ENCODE measurements around the gene U2AF1L4.

The U2AF1L4 gene

GRCh38 chr19:35716801-35717664, 28.2 kb downstream of the U2AF1L4 start:
- peak; percentile 74 for DNase-seq
- ATAC-seq (replicated peaks): peak; percentile 76 to 82
- Mint-ChIP-seq H3K36me3 (peaks cover 35 to 56% of the 10 kb centered on the region in 2 donors), H3K9me3 (no peaks in the 10 kb centered on the region), H3K27ac (peak overlapping the region; percentile 93), H3K4me3 (peak overlapping the region; percentile 88 to 97), H3K27me3 (no peaks in the 10 kb centered on the region), H3K4me1 (peaks cover 57 to 80% of the 10 kb centered on the region in 2 donors)

- H3K27ac Mint-ChIP-seq: peak overlapping the region; percentile 93
- DNase-seq (no peak), ATAC-seq (replicated peaks) (peak in 1 of 2 donors; percentile 0)
- peaks cover 2 to 4% of the 10 kb centered on the region in 2 donors for H3K9me3 Mint-ChIP-seq
- peak overlapping the region; percentile 88 to 97 for H3K4me3 Mint-ChIP-seq
- no peaks in the 10 kb centered on the region for H3K27me3 Mint-ChIP-seq
- peaks cover 59 to 80% of the 10 kb centered on the region in 2 donors for H3K4me1 Mint-ChIP-seq
- H3K36me3 Mint-ChIP-seq: peaks cover 31 to 52% of the 10 kb centered on the region in 2 donors
Measured at GRCh38 chr19:35715981-35716800, 29.0 kb downstream of the U2AF1L4 start.

- ATAC-seq (replicated peaks) (no peak), DNase-seq (no peak)
- H3K27me3 Mint-ChIP-seq: no peaks in the 10 kb centered on the region
- H3K9me3 Mint-ChIP-seq: peaks cover 2 to 4% of the 10 kb centered on the region in 2 donors
- H3K36me3 Mint-ChIP-seq: peaks cover 25 to 46% of the 10 kb centered on the region in 2 donors
- H3K4me1 Mint-ChIP-seq: peaks cover 62 to 82% of the 10 kb centered on the region in 2 donors
- peak overlapping the region; percentile 88 to 97 for H3K4me3 Mint-ChIP-seq
- peak overlapping the region; percentile 93 for H3K27ac Mint-ChIP-seq
Measured at GRCh38 chr19:35715355-35715809, 29.8 kb downstream of the U2AF1L4 start.

GRCh38 chr19:35714601-35715354, 30.4 kb downstream of the U2AF1L4 start:
- ATAC-seq (replicated peaks) (no peak), DNase-seq (no peak)
- peak overlapping the region; percentile 99 for H3K27ac Mint-ChIP-seq
- H3K36me3 Mint-ChIP-seq: peaks cover 21 to 42% of the 10 kb centered on the region in 2 donors
- peaks cover 60 to 81% of the 10 kb centered on the region in 2 donors for H3K4me1 Mint-ChIP-seq
- peak overlapping the region; percentile 88 to 97 for H3K4me3 Mint-ChIP-seq
- peaks cover 2 to 4% of the 10 kb centered on the region in 2 donors for H3K9me3 Mint-ChIP-seq
- no peaks in the 10 kb centered on the region for H3K27me3 Mint-ChIP-seq

GRCh38 chr19:35713904-35714495, 31.2 kb downstream of the U2AF1L4 start:
- H3K4me3 Mint-ChIP-seq: peak overlapping the region; percentile 88 to 97
- peaks cover 17 to 38% of the 10 kb centered on the region in 2 donors for H3K36me3 Mint-ChIP-seq
- no peak for ATAC-seq (replicated peaks)
- no peaks in the 10 kb centered on the region for H3K27me3 Mint-ChIP-seq
- H3K27ac Mint-ChIP-seq: peak overlapping the region; percentile 99
- peaks cover 54 to 73% of the 10 kb centered on the region in 2 donors for H3K4me1 Mint-ChIP-seq
- no peak for DNase-seq
- H3K9me3 Mint-ChIP-seq: peaks cover 2 to 4% of the 10 kb centered on the region in 2 donors

- peak overlapping the region; percentile 99 for H3K27ac Mint-ChIP-seq
- DNase-seq (no peak), ATAC-seq (replicated peaks) (no peak)
- H3K9me3 Mint-ChIP-seq: peaks cover 2 to 4% of the 10 kb centered on the region in 2 donors
- H3K27me3 Mint-ChIP-seq: no peaks in the 10 kb centered on the region
- peak overlapping the region; percentile 88 to 97 for H3K4me3 Mint-ChIP-seq
- peaks cover 51 to 69% of the 10 kb centered on the region in 2 donors for H3K4me1 Mint-ChIP-seq
- peaks cover 14 to 38% of the 10 kb centered on the region in 2 donors for H3K36me3 Mint-ChIP-seq
Measured at GRCh38 chr19:35713506-35713850, 31.7 kb downstream of the U2AF1L4 start.

GRCh38 chr19:35712567-35713505, 32.4 kb downstream of the U2AF1L4 start:
- peaks cover 51 to 69% of the 10 kb centered on the region in 2 donors for H3K4me1 Mint-ChIP-seq
- DNase-seq (peak; percentile 44), ATAC-seq (replicated peaks) (peak; percentile 19 to 22)
- no peaks in the 10 kb centered on the region for H3K27me3 Mint-ChIP-seq
- peak overlapping the region; percentile 99 for H3K27ac Mint-ChIP-seq
- peaks cover 14 to 38% of the 10 kb centered on the region in 2 donors for H3K36me3 Mint-ChIP-seq
- H3K4me3 Mint-ChIP-seq: peak overlapping the region; percentile 88 to 97
- H3K9me3 Mint-ChIP-seq: peaks cover 2 to 4% of the 10 kb centered on the region in 2 donors

- DNase-seq: peak; percentile 76
- Mint-ChIP-seq H3K4me1 (peaks cover 46 to 61% of the 10 kb centered on the region in 2 donors), H3K27ac (peak overlapping the region; percentile 99), H3K36me3 (peaks cover 12 to 31% of the 10 kb centered on the region in 2 donors), H3K9me3 (peaks cover 2 to 4% of the 10 kb centered on the region in 2 donors), H3K4me3 (peak overlapping the region; percentile 62 to 81), H3K27me3 (no peaks in the 10 kb centered on the region)
- peak; percentile 62 to 71 for ATAC-seq (replicated peaks)
Measured at GRCh38 chr19:35710784-35711723, 34.2 kb downstream of the U2AF1L4 start.

GRCh38 chr19:35708391-35708790, 36.8 kb downstream of the U2AF1L4 start:
- DNase-seq: no peak
- H3K36me3 Mint-ChIP-seq: peaks cover 6 to 11% of the 10 kb centered on the region in 2 donors
- no peak overlapping the region for H3K27ac Mint-ChIP-seq
- no peak overlapping the region for H3K4me3 Mint-ChIP-seq
- H3K9me3 Mint-ChIP-seq: peaks cover 2 to 4% of the 10 kb centered on the region in 2 donors
- peaks cover 24 to 34% of the 10 kb centered on the region in 2 donors for H3K4me1 Mint-ChIP-seq
- ATAC-seq (replicated peaks): no peak
- no peaks in the 10 kb centered on the region for H3K27me3 Mint-ChIP-seq

GRCh38 chr19:35704218-35704617, 41.0 kb downstream of the U2AF1L4 start, which contains the start of gene ZBTB32:
ZBTB32 (plus strand) TSS chr19:35704558; CDS start chr19:35714627, 10,069 bp downstream.
- H3K36me3 Mint-ChIP-seq: peaks cover 2 to 3% of the 10 kb centered on the region in 2 donors
- DNase-seq: no peak
- peaks cover 4 to 5% of the 10 kb centered on the region in 2 donors for H3K27me3 Mint-ChIP-seq
- H3K4me1 Mint-ChIP-seq: peaks cover 5 to 9% of the 10 kb centered on the region in 2 donors
- H3K27ac Mint-ChIP-seq: no peak within 1 kb of the TSS
- ATAC-seq (replicated peaks): no peak
- peaks cover 0 to 3% of the 10 kb centered on the region in 2 donors for H3K9me3 Mint-ChIP-seq
- H3K4me3 Mint-ChIP-seq: no peak within 1 kb of the TSS

GRCh38 chr19:35703343-35703742, 41.9 kb downstream of the U2AF1L4 start:
- peaks cover 4 to 11% of the 10 kb centered on the region in 2 donors for H3K27me3 Mint-ChIP-seq

More at GRCh38 chr19:35703343-35703742, 41.9 kb downstream of the U2AF1L4 start:
- ATAC-seq (replicated peaks) (no peak), DNase-seq (no peak)
- no peak overlapping the region for H3K4me3 Mint-ChIP-seq
- H3K9me3 Mint-ChIP-seq: peaks cover 0 to 3% of the 10 kb centered on the region in 2 donors
- peaks cover 5 to 9% of the 10 kb centered on the region in 2 donors for H3K4me1 Mint-ChIP-seq
- peaks cover 2 to 3% of the 10 kb centered on the region in 2 donors for H3K36me3 Mint-ChIP-seq
- no peak overlapping the region for H3K27ac Mint-ChIP-seq

All from stimulated activated naive B cell treated with anti-CD40 and anti-IgM and Interleukin-4, amounts not matched to agents 10 μg/mL and 1 μg/mL and 100 μg/mL, for 72 hours (primary cell).